Activated T-helper 2 cell treated with anti-CD3 and anti-CD28 coated beads, Interferon-gamma antibody, Interleukin-2, Interleukin-4, amounts not matched to agents 10 μg/mL and 5 μg/mL and 100 μg/mL, durations not matched to agents 14 hours and 24 hours and 36 hours (primary cell): ENCODE measurements around the gene COL1A2. TPM values are rescaled to one million over a fixed set of nuclear protein-coding genes. Genes with fewer than 3 reads are reported as not detected.

ENCODE experiments used
- DNase-seq: peaks from one replicate; pipeline ENCODE4 v3.0.0; 2021; ENCODE audit warnings: low spot score
- H3K27ac Mint-ChIP-seq: one replicate; pipeline ENCODE4 v1.8.0; 2021; ENCODE audit warnings: mixed read lengths
- H3K27me3 Mint-ChIP-seq: one replicate; pipeline ENCODE4 v1.8.0; 2021; ENCODE audit warnings: low read depth, mixed read lengths
- H3K36me3 Mint-ChIP-seq: one replicate; pipeline ENCODE4 v1.8.0; 2021; ENCODE audit warnings: low read depth, mixed read lengths
- H3K4me1 Mint-ChIP-seq: one replicate; pipeline ENCODE4 v1.8.0; 2021; ENCODE audit warnings: low read depth, mixed read lengths
- H3K4me3 Mint-ChIP-seq: one replicate; pipeline ENCODE4 v1.8.0; 2021; ENCODE audit warnings: low read depth, mild to moderate bottlenecking, moderate library complexity, mixed read lengths
- H3K9me3 Mint-ChIP-seq: one replicate; pipeline ENCODE4 v1.8.0; 2021; ENCODE audit warnings: mixed read lengths
- intact Hi-C: fragments of 100-400 bp; cut with micrococcal nuclease; formaldehyde crosslinking; loops from one replicate; pipeline ENCODE4 v1.15.1; 2023
- total RNA-seq: library from RNA; stranded (reverse); gene quantifications from 2 replicates; pipeline ENCODE4 v1.2.3, GENCODE V29; 2022

Gene COL1A2
- 1.4 and 1.5 TPM in 2 replicates for total RNA-seq

- H3K27ac Mint-ChIP-seq, result no peak within 1 kb of the TSS
- H3K4me1 Mint-ChIP-seq, result peaks cover 23% of the 10 kb centered on the region
- peak within 1 kb of the TSS; percentile 70 for H3K4me3 Mint-ChIP-seq
- intact Hi-C loops, result loop anchor here (1.0 to 10.0 kb wide), 8 partner anchors 102 to 1150 kb away; partner anchors contain the start of genes BET1 and SGCE
- H3K27me3 Mint-ChIP-seq, result peaks cover 3% of the 10 kb centered on the region
- H3K9me3 Mint-ChIP-seq, result no peaks in the 10 kb centered on the region
- DNase-seq, result peak; percentile 17
- H3K36me3 Mint-ChIP-seq, result no peaks in the 10 kb centered on the region
These were observed at the start of gene COL1A2 for GRCh38 chr7:94394437-94395140. COL1A2 (plus strand) TSS chr7:94394895; CDS start chr7:94395032, 137 bp downstream.

GRCh38 chr7:94345907-94346306 is 48.8 kb upstream of the COL1A2 start:
- Mint-ChIP-seq H3K36me3 (no peaks in the 10 kb centered on the region), H3K4me1 (no peaks in the 10 kb centered on the region), H3K27me3 (no peaks in the 10 kb centered on the region), H3K9me3 (no peaks in the 10 kb centered on the region), H3K27ac (no peak overlapping the region), H3K4me3 (no peak overlapping the region)
- intact Hi-C loops, result no loop called here
- DNase-seq, result no peak

GRCh38 chr7:94348142-94348541 is 46.6 kb upstream of the COL1A2 start:
- Mint-ChIP-seq H3K27me3 (no peaks in the 10 kb centered on the region), H3K27ac (no peak overlapping the region)

GRCh38 chr7:94350734-94351133 is 44.0 kb upstream of the COL1A2 start:
- no peaks in the 10 kb centered on the region for H3K27me3 Mint-ChIP-seq
- no peak overlapping the region for H3K4me3 Mint-ChIP-seq
- no peak for DNase-seq
- no peak overlapping the region for H3K27ac Mint-ChIP-seq
- H3K36me3 Mint-ChIP-seq, result no peaks in the 10 kb centered on the region
- H3K9me3 Mint-ChIP-seq, result no peaks in the 10 kb centered on the region
- no peaks in the 10 kb centered on the region for H3K4me1 Mint-ChIP-seq
- intact Hi-C loops, result no loop called here

More at GRCh38 chr7:94348142-94348541, 46.6 kb upstream of the COL1A2 start:
- no peaks in the 10 kb centered on the region for H3K36me3 Mint-ChIP-seq
- H3K4me1 Mint-ChIP-seq, result no peaks in the 10 kb centered on the region
- intact Hi-C loops, result no loop called here
- no peak for DNase-seq
- no peak overlapping the region for H3K4me3 Mint-ChIP-seq
- no peaks in the 10 kb centered on the region for H3K9me3 Mint-ChIP-seq

GRCh38 chr7:94351703-94352102 is 43.0 kb upstream of the COL1A2 start:
- DNase-seq, result no peak
- intact Hi-C loops, result no loop called here
- Mint-ChIP-seq H3K27me3 (no peaks in the 10 kb centered on the region), H3K36me3 (no peaks in the 10 kb centered on the region), H3K9me3 (no peaks in the 10 kb centered on the region), H3K4me1 (no peaks in the 10 kb centered on the region), H3K27ac (no peak overlapping the region), H3K4me3 (no peak overlapping the region)

GRCh38 chr7:94352887-94353286 is 41.8 kb upstream of the COL1A2 start:
- no peaks in the 10 kb centered on the region for H3K27me3 Mint-ChIP-seq
- H3K9me3 Mint-ChIP-seq, result no peaks in the 10 kb centered on the region

GRCh38 chr7:94354953-94355352 is 39.7 kb upstream of the COL1A2 start:
- DNase-seq, result no peak
- Mint-ChIP-seq H3K27ac (no peak overlapping the region), H3K9me3 (no peaks in the 10 kb centered on the region), H3K4me1 (no peaks in the 10 kb centered on the region), H3K4me3 (no peak overlapping the region), H3K27me3 (no peaks in the 10 kb centered on the region), H3K36me3 (no peaks in the 10 kb centered on the region)
- intact Hi-C loops, result no loop called here

More at GRCh38 chr7:94352887-94353286, 41.8 kb upstream of the COL1A2 start:
- DNase-seq, result no peak
- Mint-ChIP-seq H3K27ac (no peak overlapping the region), H3K4me1 (no peaks in the 10 kb centered on the region), H3K36me3 (no peaks in the 10 kb centered on the region), H3K4me3 (no peak overlapping the region)
- intact Hi-C loops, result no loop called here

GRCh38 chr7:94355454-94355853 is 39.2 kb upstream of the COL1A2 start:
- H3K4me1 Mint-ChIP-seq, result no peaks in the 10 kb centered on the region
- no peak overlapping the region for H3K27ac Mint-ChIP-seq
- no peak for DNase-seq
- no peaks in the 10 kb centered on the region for H3K27me3 Mint-ChIP-seq
- no peaks in the 10 kb centered on the region for H3K36me3 Mint-ChIP-seq
- intact Hi-C loops, result no loop called here
- H3K9me3 Mint-ChIP-seq, result no peaks in the 10 kb centered on the region
- no peak overlapping the region for H3K4me3 Mint-ChIP-seq

- no peaks in the 10 kb centered on the region for H3K27me3 Mint-ChIP-seq
- no peaks in the 10 kb centered on the region for H3K4me1 Mint-ChIP-seq
- no peaks in the 10 kb centered on the region for H3K9me3 Mint-ChIP-seq
- H3K36me3 Mint-ChIP-seq, result no peaks in the 10 kb centered on the region
- no peak overlapping the region for H3K27ac Mint-ChIP-seq
- intact Hi-C loops, result no loop called here
- DNase-seq, result no peak
- no peak overlapping the region for H3K4me3 Mint-ChIP-seq
These were observed 37.6 kb upstream of the COL1A2 start for GRCh38 chr7:94357076-94357475.

- Mint-ChIP-seq H3K4me3 (no peak overlapping the region), H3K27ac (no peak overlapping the region), H3K27me3 (peaks cover 6% of the 10 kb centered on the region)
These were observed 33.8 kb upstream of the COL1A2 start for GRCh38 chr7:94360926-94361325.

GRCh38 chr7:94362276-94362675 is 32.4 kb upstream of the COL1A2 start:
- Mint-ChIP-seq H3K4me1 (no peaks in the 10 kb centered on the region), H3K27ac (no peak overlapping the region), H3K9me3 (no peaks in the 10 kb centered on the region), H3K27me3 (peaks cover 9% of the 10 kb centered on the region), H3K4me3 (no peak overlapping the region), H3K36me3 (no peaks in the 10 kb centered on the region)
- intact Hi-C loops, result no loop called here
- DNase-seq, result no peak

More at GRCh38 chr7:94360926-94361325, 33.8 kb upstream of the COL1A2 start:
- Mint-ChIP-seq H3K36me3 (no peaks in the 10 kb centered on the region), H3K4me1 (no peaks in the 10 kb centered on the region), H3K9me3 (no peaks in the 10 kb centered on the region)
- intact Hi-C loops, result no loop called here
- DNase-seq, result no peak

GRCh38 chr7:94364816-94365215 is 29.9 kb upstream of the COL1A2 start:
- intact Hi-C loops, result no loop called here
- DNase-seq, result no peak
- H3K27me3 Mint-ChIP-seq, result peaks cover 10% of the 10 kb centered on the region
- no peaks in the 10 kb centered on the region for H3K9me3 Mint-ChIP-seq
- H3K27ac Mint-ChIP-seq, result no peak overlapping the region
- H3K4me3 Mint-ChIP-seq, result no peak overlapping the region
- no peaks in the 10 kb centered on the region for H3K4me1 Mint-ChIP-seq
- no peaks in the 10 kb centered on the region for H3K36me3 Mint-ChIP-seq

GRCh38 chr7:94366163-94366562 is 28.5 kb upstream of the COL1A2 start:
- no peak for DNase-seq
- intact Hi-C loops, result no loop called here
- Mint-ChIP-seq H3K27me3 (peaks cover 11% of the 10 kb centered on the region), H3K36me3 (no peaks in the 10 kb centered on the region), H3K9me3 (no peaks in the 10 kb centered on the region), H3K4me1 (no peaks in the 10 kb centered on the region), H3K4me3 (no peak overlapping the region), H3K27ac (no peak overlapping the region)
